IMR-90 (cell line): ENCODE data around the gene TRIM62. TPM values are rescaled to one million over a fixed set of nuclear protein-coding genes. Genes with fewer than 3 reads are reported as not detected.
A peak's percentile ranks its signal among the peaks of the same experiment; 100 is the strongest.

Experiments used
- ATAC-seq: fragments of 200-7000 bp; cut with Tn5 transposase; 2 replicates; pipeline ENCODE4 v1.9.1; 2020; ENCODE audit warnings: low read depth, mild to moderate bottlenecking, moderate library complexity
- BruUV-seq: library from RNA; stranded (reverse); fragments of 400-500 nt; replicated peaks from 2 replicates; lab custom pipeline; 2021; lab: Mats Ljungman, UMichigan
- CTCF ChIA-PET: fragments of 300-600 bp; formaldehyde crosslinking; extraction: SDS; loops from one replicate; lab custom pipeline; 2021; ENCODE audit warnings: antibody characterized with exemption; lab: Yijun Ruan, JAX
- POLR2A ChIA-PET: fragments of 300-600 bp; sonication (Branson Sonifier 250); formaldehyde crosslinking; loops from one replicate; lab custom pipeline; 2022; ENCODE audit warnings: antibody characterized with exemption; ENCODE audit not compliant: unreplicated experiment; lab: Charles Lee
- DNase-seq: peaks from one replicate; pipeline ENCODE4 v3.0.0; 2013
- H2AFZ ChIP-seq: replicated peaks from 2 replicates; pipeline ENCODE3; 2013; ENCODE audit warnings: low read length, mild to moderate bottlenecking; ENCODE audit not compliant: poor library complexity
- H2AK5ac ChIP-seq: 2 replicates; pipeline ENCODE4 v1.6.1; 2013; ENCODE audit warnings: low read depth, low read length, inconsistent platforms
- H2AK9ac ChIP-seq: replicated peaks from 2 replicates; pipeline ENCODE3; 2013; ENCODE audit warnings: mild to moderate bottlenecking, low read depth, low read length, moderate library complexity; ENCODE audit not compliant: poor library complexity
- H2BK120ac ChIP-seq: 2 replicates; pipeline ENCODE4 v1.6.1; 2013; ENCODE audit warnings: low read depth, low read length, inconsistent platforms
- H2BK15ac ChIP-seq: 3 replicates; pipeline ENCODE4 v1.6.1; 2013; ENCODE audit warnings: low read depth, low read length, inconsistent platforms
- H2BK20ac ChIP-seq: 2 replicates; pipeline ENCODE4 v1.6.1; 2013; ENCODE audit warnings: low read depth, mild to moderate bottlenecking, inconsistent platforms, low read length, moderate library complexity
- H2BK5ac ChIP-seq: 2 replicates; pipeline ENCODE4 v1.6.1; 2013; ENCODE audit warnings: mild to moderate bottlenecking, low read depth, low read length, inconsistent platforms; ENCODE audit not compliant: poor library complexity, severe bottlenecking
- H3K14ac ChIP-seq: replicated peaks from 2 replicates; pipeline ENCODE4 v1.6.1; 2013; ENCODE audit warnings: low read depth, low read length, inconsistent platforms
- H3K18ac ChIP-seq: 2 replicates; pipeline ENCODE4 v1.6.1; 2013; ENCODE audit warnings: low read depth, low read length, control low read depth
- H3K23ac ChIP-seq: 2 replicates; pipeline ENCODE4 v1.6.1; 2013; ENCODE audit warnings: low read depth, low read length, inconsistent platforms
- H3K27ac ChIP-seq: 2 replicates; pipeline ENCODE4 v1.5.1; 2013; ENCODE audit warnings: mild to moderate bottlenecking, control low read depth, low read length; ENCODE audit not compliant: insufficient read depth
- H3K27me3 ChIP-seq: 2 replicates; pipeline ENCODE4 v1.6.1; 2013; ENCODE audit warnings: low read length; ENCODE audit not compliant: control insufficient read depth, insufficient read depth
- H3K36me3 ChIP-seq: 2 replicates; pipeline ENCODE4 v1.6.1; 2013; ENCODE audit warnings: low read length, mixed read lengths; ENCODE audit not compliant: control insufficient read depth, insufficient read depth
- H3K4ac ChIP-seq: 2 replicates; pipeline ENCODE4 v1.6.1; 2013; ENCODE audit warnings: low read depth, low read length, inconsistent platforms
- H3K4me1 ChIP-seq: 2 replicates; pipeline ENCODE4 v1.6.1; 2013; ENCODE audit warnings: low read length, mixed read lengths; ENCODE audit not compliant: control insufficient read depth, insufficient read depth
- H3K4me2 ChIP-seq: 2 replicates; pipeline ENCODE4 v1.6.1; 2013; ENCODE audit warnings: low read depth, mild to moderate bottlenecking, control low read depth, low read length, moderate library complexity
- H3K4me3 ChIP-seq: 2 replicates; pipeline ENCODE4 v1.5.1; 2013; ENCODE audit warnings: low read depth, mild to moderate bottlenecking, control low read depth, low read length, moderate library complexity; ENCODE audit not compliant: insufficient read depth
- H3K56ac ChIP-seq: 2 replicates; pipeline ENCODE4 v1.6.1; 2013; ENCODE audit warnings: low read length, inconsistent platforms; ENCODE audit not compliant: insufficient read depth; ENCODE audit errors: extremely low read depth
- H3K79me1 ChIP-seq, 2 experiments: 2 replicates each; pipeline ENCODE4 v1.6.1; 2013; ENCODE audit warnings: low read length in 2 of 2, inconsistent platforms in 1 of 2, low read depth in 1 of 2
- H3K9ac ChIP-seq: 2 replicates; pipeline ENCODE4 v1.6.1; 2013; ENCODE audit warnings: low read depth, low read length, control low read depth
- H3K9me1 ChIP-seq: 2 replicates; pipeline ENCODE4 v1.6.1; 2013; ENCODE audit warnings: low read length, inconsistent platforms; ENCODE audit not compliant: insufficient read depth
- H3K9me3 ChIP-seq: 2 replicates; pipeline ENCODE4 v1.6.1; 2013; ENCODE audit warnings: low read length; ENCODE audit not compliant: control insufficient read depth, insufficient read depth
- H4K20me1 ChIP-seq: 2 replicates; pipeline ENCODE4 v1.6.1; 2013; ENCODE audit warnings: low read length, inconsistent platforms; ENCODE audit not compliant: insufficient read depth
- H4K5ac ChIP-seq: 2 replicates; pipeline ENCODE4 v1.6.1; 2013; ENCODE audit warnings: mild to moderate bottlenecking, low read depth, low read length, control low read depth
- H4K8ac ChIP-seq, 2 experiments: 2 replicates each; pipeline ENCODE4 v1.6.1; 2013; ENCODE audit warnings: low read depth in 2 of 2, low read length in 2 of 2, control low read depth in 1 of 2, inconsistent platforms in 1 of 2
- H4K91ac ChIP-seq: 2 replicates; pipeline ENCODE4 v1.6.1; 2013; ENCODE audit warnings: low read depth, low read length, inconsistent platforms; ENCODE audit not compliant: insufficient read depth
- MAZ ChIP-seq: IDR thresholded peaks from 2 replicates; pipeline ENCODE4 v1.6.1; 2012; ENCODE audit warnings: low read depth, mild to moderate bottlenecking, low read length, improper control_type of control experiment, moderate library complexity, borderline replicate concordance
- NFE2L2 ChIP-seq: fragments of 150-350 bp; IDR thresholded peaks from 2 replicates; pipeline ENCODE4 v1.6.1; 2016; ENCODE audit warnings: low read depth, mild to moderate bottlenecking, low read length
- RCOR1 ChIP-seq: IDR thresholded peaks from 2 replicates; pipeline ENCODE4 v1.6.1; 2012; ENCODE audit warnings: mild to moderate bottlenecking, low read length, improper control_type of control experiment; ENCODE audit not compliant: insufficient replicate concordance
- WGBS, 2 experiments: methylation state at CpG; one replicate each; pipeline versions ENCODE4 v1.1.5 to v1.1.7; 2013; ENCODE audit warnings: missing lambda C conversion rate in 2 of 2; ENCODE audit not compliant: insufficient read length in 1 of 2; ENCODE audit errors: extremely low coverage in 2 of 2; 5-methylcytosine and 5-hydroxymethylcytosine counted together
- dilution Hi-C: fragments of 300-500 bp; cut with HindIII; formaldehyde crosslinking; loops from one replicate; pipeline ENCODE4 v1.14.3; 2018; ENCODE audit warnings: low sequenced_read_pairs; ENCODE audit not compliant: unreplicated experiment
- in situ Hi-C: fragments of 300-500 bp; cut with MboI; formaldehyde crosslinking; loops from 3 replicates; pipeline ENCODE4 v1.14.3; 2019; ENCODE audit warnings: low sequenced_read_pairs, inconsistent platforms, mixed read lengths
- intact Hi-C: fragments of 100-400 bp; cut with micrococcal nuclease; formaldehyde crosslinking; loops from 2 replicates; pipeline ENCODE4 v1.10.0; 2022
- polyA plus RNA-seq, 3 experiments: library from polyadenylated mRNA; depleted of rRNA; stranded (reverse); fragments of >200 nt; gene quantifications; 2 replicates each; pipeline ENCODE4 v1.2.3, GENCODE V29; 2012; ENCODE audit warnings: low replicate concordance in 1 of 3
- total RNA-seq: library from RNA; depleted of rRNA; stranded (reverse); fragments of >200 nt; gene quantifications from 2 replicates; pipeline ENCODE4 v1.2.3, GENCODE V29; 2012

Gene TRIM62
- total and polyA plus RNA-seq, 2 of the 4 experiments (the other 2 are of a cell fraction): 3.0 to 11.1 TPM

GRCh38 chr1:33155877-33156538 lies 25.8 kb downstream of the TRIM62 start:
- Histone ChIP-seq H3K36me3 (peaks cover 24% of the 10 kb centered on the region), H2BK120ac (no peak overlapping the region), H4K5ac (no peak overlapping the region), H3K18ac (no peak overlapping the region), H3K9ac (no peak overlapping the region), H3K4me2 (no peak overlapping the region), H3K56ac (no peak overlapping the region), H2AK5ac (0 out of 2 replicates have a peak overlapping the region, but pooled peaks have one; percentile 18), H2AFZ (no peak overlapping the region), H2AK9ac (no peak overlapping the region), H3K9me3 (no peaks in the 10 kb centered on the region), H2BK15ac (no peak overlapping the region), H3K27me3 (no peaks in the 10 kb centered on the region), H3K4ac (no peak overlapping the region), H3K4me1 (peaks cover 7% of the 10 kb centered on the region; the same call in 1 of the 2 replicates), H4K20me1 (no peaks in the 10 kb centered on the region), H3K4me3 (no peak overlapping the region), H4K91ac (no peak overlapping the region), H3K14ac (no peak overlapping the region), H3K9me1 (peaks cover 13% of the 10 kb centered on the region; the same call in 1 of the 2 replicates), H2BK20ac (no peak overlapping the region), H4K8ac (no peak overlapping the region), H2BK5ac (no peak overlapping the region), H3K27ac (no peak overlapping the region), H3K79me1 (peaks cover 0 to 6% of the 10 kb centered on the region in 2 experiments; a peak in 2 of 4 replicates), H3K23ac (no peak overlapping the region)
- dilution Hi-C loops: no loop called here
- 70% methylated on average over 2 of the region's 4 CpGs; no CpG with 5 or more reads in 1 of the 2 experiments for WGBS, 2 experiments
- ChIA-PET CTCF (no interaction called here), POLR2A (no interaction called here)
- BruUV-seq: no TSS peak
- ATAC-seq: no peak
- DNase-seq: no peak
- in situ Hi-C loops: no loop called here
- intact Hi-C loops: no loop called here
- no peak for TF ChIP-seq MAZ
- no peak for TF ChIP-seq NFE2L2
- TF ChIP-seq RCOR1: no peak
